Thymus (tissue), 11 donors: Measurements from ENCODE around the gene LIN9. TPM values are rescaled to one million over a fixed set of nuclear protein-coding genes. Genes with fewer than 3 reads are reported as not detected.

ENCODE experiments used
- DNase-seq, 9 donors: peaks; one replicate each; pipeline ENCODE4 v3.0.0-alpha.2; 2013; ENCODE audit warnings: low spot score in 9 of 9, low read depth in 6 of 9, missing footprints in 1 of 9
- H3K27ac ChIP-seq, 2 donors: one replicate each; pipeline ENCODE4 v1.5.1; 2013; ENCODE audit warnings: control low read depth in 1 of 2, low read depth in 1 of 2, low read length in 1 of 2, mild to moderate bottlenecking in 1 of 2, moderate library complexity in 1 of 2
- H3K27me3 ChIP-seq, 2 donors: one replicate each; pipeline ENCODE4 v1.5.1; 2013; ENCODE audit warnings: low read length in 1 of 2; ENCODE audit not compliant: control insufficient read depth in 2 of 2, insufficient read depth in 1 of 2
- H3K36me3 ChIP-seq, 2 donors: one replicate each; pipeline ENCODE4 v1.5.1; 2013; ENCODE audit warnings: low read length in 1 of 2, mild to moderate bottlenecking in 1 of 2, moderate library complexity in 1 of 2; ENCODE audit not compliant: control insufficient read depth in 2 of 2, insufficient read depth in 2 of 2
- H3K4me1 ChIP-seq, 2 donors: one replicate each; pipeline ENCODE4 v1.5.1; 2013; ENCODE audit warnings: low read length in 2 of 2; ENCODE audit not compliant: control insufficient read depth in 2 of 2, insufficient read depth in 2 of 2
- H3K4me3 ChIP-seq, 2 donors: one replicate each; pipeline ENCODE4 v1.5.1; 2013; ENCODE audit warnings: low read length in 2 of 2, control low read depth in 1 of 2, mild to moderate bottlenecking in 1 of 2
- H3K9me3 ChIP-seq, 2 donors: one replicate each; pipeline ENCODE4 v1.5.1; 2013; ENCODE audit warnings: low read length in 1 of 2, mild to moderate bottlenecking in 1 of 2; ENCODE audit not compliant: control insufficient read depth in 2 of 2, insufficient read depth in 1 of 2
- WGBS: extraction: QIAGEN DNeasy Blood & Tissue Kit; methylation state at CpG from one replicate; pipeline ENCODE4 v1.1.7; 2013; 5-methylcytosine and 5-hydroxymethylcytosine counted together
- polyA plus RNA-seq: library from polyadenylated mRNA; stranded (reverse); fragments of 200-250 nt; gene quantifications from one replicate; pipeline ENCODE4 v1.2.3, GENCODE V29; 2013
- total RNA-seq: library from RNA; stranded (reverse); fragments of 120-200 nt; gene quantifications from one replicate; pipeline ENCODE4 v1.2.4, GENCODE V29; 2013
- donor health status: healthy.

Gene LIN9
- total and polyA plus RNA-seq, 2 donors: 5.5 to 13.3 TPM

GRCh38 chr1:226310245-226310540, 1.2 kb upstream of the LIN9 start:
- Histone ChIP-seq H3K27ac (no peak overlapping the region), H3K4me3 (no peak overlapping the region), H3K9me3 (no peaks in the 10 kb centered on the region), H3K4me1 (peaks cover 10 to 16% of the 10 kb centered on the region in 2 donors), H3K27me3 (peaks cover 0 to 10% of the 10 kb centered on the region in 2 donors), H3K36me3 (no peaks in the 10 kb centered on the region)
- no peak for DNase-seq
- WGBS: 95% methylated on average over 5 of the region's 5 CpGs

- Histone ChIP-seq H3K9me3 (no peaks in the 10 kb centered on the region), H3K4me3 (peak overlapping the region; percentile 53 to 98), H3K4me1 (peaks cover 10 to 16% of the 10 kb centered on the region in 2 donors), H3K36me3 (no peaks in the 10 kb centered on the region), H3K27me3 (peaks cover 0 to 10% of the 10 kb centered on the region in 2 donors), H3K27ac (no peak overlapping the region)
- peak in 4 of 9 donors; percentile 13 to 44 (median 28) for DNase-seq
- 6% methylated on average over 62 of the region's 62 CpGs for WGBS
These were observed 657 bp upstream of the LIN9 start for GRCh38 chr1:226309398-226310244.

GRCh38 chr1:226308166-226308722, 720 bp downstream of the LIN9 start:
- peak overlapping the region; percentile 94 to 98 for H3K4me3 ChIP-seq
- H3K9me3 ChIP-seq: no peaks in the 10 kb centered on the region
- H3K27ac ChIP-seq: no peak overlapping the region
- DNase-seq: peak in 6 of 9 donors; percentile 6 to 43 (median 18)
- 6% methylated on average over 14 of the region's 14 CpGs for WGBS
- peaks cover 0 to 10% of the 10 kb centered on the region in 2 donors for H3K27me3 ChIP-seq
- peaks cover 0 to 2% of the 10 kb centered on the region in 2 donors for H3K36me3 ChIP-seq
- peaks cover 10 to 16% of the 10 kb centered on the region in 2 donors for H3K4me1 ChIP-seq

GRCh38 chr1:226306425-226306824, 2.5 kb downstream of the LIN9 start:
- peaks cover 0 to 2% of the 10 kb centered on the region in 2 donors for H3K36me3 ChIP-seq
- H3K4me1 ChIP-seq: peaks cover 10 to 16% of the 10 kb centered on the region in 2 donors
- H3K27ac ChIP-seq: no peak overlapping the region
- no peak for DNase-seq
- H3K4me3 ChIP-seq: no peak overlapping the region
- peaks cover 0 to 10% of the 10 kb centered on the region in 2 donors for H3K27me3 ChIP-seq
- 99% methylated on average over 2 of the region's 2 CpGs for WGBS
- no peaks in the 10 kb centered on the region for H3K9me3 ChIP-seq

GRCh38 chr1:226305184-226305583, 3.8 kb downstream of the LIN9 start:
- Histone ChIP-seq H3K27ac (no peak overlapping the region), H3K27me3 (peaks cover 0 to 7% of the 10 kb centered on the region in 2 donors), H3K9me3 (no peaks in the 10 kb centered on the region), H3K4me1 (peaks cover 10 to 14% of the 10 kb centered on the region in 2 donors), H3K4me3 (no peak overlapping the region), H3K36me3 (peaks cover 4% of the 10 kb centered on the region in 2 donors)
- DNase-seq: no peak
- WGBS: 98% methylated on average over 5 of the region's 5 CpGs

GRCh38 chr1:226304291-226304955, 4.5 kb downstream of the LIN9 start:
- Histone ChIP-seq H3K9me3 (no peaks in the 10 kb centered on the region), H3K4me1 (peaks cover 7 to 8% of the 10 kb centered on the region in 2 donors), H3K27me3 (peaks cover 0 to 2% of the 10 kb centered on the region in 2 donors), H3K4me3 (no peak overlapping the region), H3K36me3 (peaks cover 5 to 6% of the 10 kb centered on the region in 2 donors), H3K27ac (no peak overlapping the region)
- 91% methylated on average over 4 of the region's 4 CpGs for WGBS
- DNase-seq: peak in 1 of 9 donors; percentile 17

- Histone ChIP-seq H3K36me3 (peaks cover 11 to 16% of the 10 kb centered on the region in 2 donors), H3K4me1 (peaks cover 2 to 4% of the 10 kb centered on the region in 2 donors), H3K9me3 (no peaks in the 10 kb centered on the region), H3K27me3 (no peaks in the 10 kb centered on the region), H3K4me3 (no peak overlapping the region), H3K27ac (no peak overlapping the region)
- WGBS: 100% methylated on average over 1 of the region's 1 CpG
- DNase-seq: no peak
These were observed 6.2 kb downstream of the LIN9 start for GRCh38 chr1:226302731-226303130.

GRCh38 chr1:226296911-226297310, 12.1 kb downstream of the LIN9 start:
- H3K36me3 ChIP-seq: peaks cover 27 to 48% of the 10 kb centered on the region in 2 donors
- H3K9me3 ChIP-seq: no peaks in the 10 kb centered on the region
- H3K27ac ChIP-seq: no peak overlapping the region
- no peaks in the 10 kb centered on the region for H3K4me1 ChIP-seq
- no peak overlapping the region for H3K4me3 ChIP-seq
- H3K27me3 ChIP-seq: no peaks in the 10 kb centered on the region
- WGBS: 93% methylated on average over 5 of the region's 5 CpGs
- DNase-seq: no peak

- no peak for DNase-seq
- Histone ChIP-seq H3K27ac (no peak overlapping the region), H3K27me3 (no peaks in the 10 kb centered on the region), H3K9me3 (no peaks in the 10 kb centered on the region), H3K4me1 (no peaks in the 10 kb centered on the region), H3K36me3 (peaks cover 23 to 45% of the 10 kb centered on the region in 2 donors), H3K4me3 (no peak overlapping the region)
- WGBS: 97% methylated on average over 4 of the region's 4 CpGs
These were observed 15.4 kb downstream of the LIN9 start for GRCh38 chr1:226293553-226293920.
